WI38 (cell line): ENCODE data around the gene HIPK2.

ENCODE experiments used
- H3K4me3 ChIP-seq: 2 replicates; pipeline ENCODE4 v1.5.1; 2011; ENCODE audit warnings: low read depth, mild to moderate bottlenecking, control low read depth, low read length
- TF ChIP-seq, protein P1 (sequence below): IDR thresholded peaks from 2 replicates; pipeline ENCODE4 v1.5.1; 2012; ENCODE audit warnings: low read depth, mild to moderate bottlenecking, control low read depth, low read length

Gene HIPK2

DNA sequence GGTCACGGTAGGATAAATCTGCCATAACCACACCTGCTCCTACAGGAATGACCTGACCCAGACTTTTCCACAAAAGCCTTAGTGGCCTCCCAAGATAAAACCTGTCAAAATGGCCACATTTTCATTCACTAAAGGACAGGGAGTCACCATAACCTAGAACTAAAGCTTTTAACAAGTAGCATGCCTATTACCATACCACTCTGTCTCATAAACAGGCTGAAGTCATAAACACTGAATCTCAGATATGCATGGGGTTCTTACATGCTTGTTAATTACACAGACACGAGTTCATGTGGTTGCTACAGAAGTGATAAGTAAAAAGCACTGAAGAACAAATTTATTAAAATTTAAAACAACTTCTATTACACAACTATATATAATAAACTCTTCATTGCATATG is 56.0 kb downstream of the HIPK2 start:
- H3K4me3 ChIP-seq: no peak overlapping the region
- TF ChIP-seq, protein P1, sequence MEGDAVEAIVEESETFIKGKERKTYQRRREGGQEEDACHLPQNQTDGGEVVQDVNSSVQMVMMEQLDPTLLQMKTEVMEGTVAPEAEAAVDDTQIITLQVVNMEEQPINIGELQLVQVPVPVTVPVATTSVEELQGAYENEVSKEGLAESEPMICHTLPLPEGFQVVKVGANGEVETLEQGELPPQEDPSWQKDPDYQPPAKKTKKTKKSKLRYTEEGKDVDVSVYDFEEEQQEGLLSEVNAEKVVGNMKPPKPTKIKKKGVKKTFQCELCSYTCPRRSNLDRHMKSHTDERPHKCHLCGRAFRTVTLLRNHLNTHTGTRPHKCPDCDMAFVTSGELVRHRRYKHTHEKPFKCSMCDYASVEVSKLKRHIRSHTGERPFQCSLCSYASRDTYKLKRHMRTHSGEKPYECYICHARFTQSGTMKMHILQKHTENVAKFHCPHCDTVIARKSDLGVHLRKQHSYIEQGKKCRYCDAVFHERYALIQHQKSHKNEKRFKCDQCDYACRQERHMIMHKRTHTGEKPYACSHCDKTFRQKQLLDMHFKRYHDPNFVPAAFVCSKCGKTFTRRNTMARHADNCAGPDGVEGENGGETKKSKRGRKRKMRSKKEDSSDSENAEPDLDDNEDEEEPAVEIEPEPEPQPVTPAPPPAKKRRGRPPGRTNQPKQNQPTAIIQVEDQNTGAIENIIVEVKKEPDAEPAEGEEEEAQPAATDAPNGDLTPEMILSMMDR: no peak

DNA sequence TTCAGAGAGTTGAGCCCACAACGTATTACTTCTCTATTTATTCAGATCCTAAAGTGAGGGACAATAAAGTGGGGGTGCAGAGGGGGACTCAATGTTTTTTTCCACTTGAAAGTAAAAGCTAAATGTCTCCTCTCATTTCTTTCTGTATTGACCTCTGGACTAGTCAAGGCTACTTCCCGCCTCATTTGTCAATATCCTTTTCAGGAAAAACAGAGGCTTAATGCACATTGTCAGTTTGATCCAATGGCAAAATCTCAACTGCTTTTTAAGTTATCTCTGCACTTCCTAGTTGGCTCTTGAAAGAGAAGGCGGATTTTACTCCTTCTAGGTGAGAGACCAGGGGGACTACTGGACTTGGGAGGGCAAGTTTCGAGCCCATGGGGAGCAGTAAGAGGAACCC is 56.4 kb downstream of the HIPK2 start:
- TF ChIP-seq, protein P1: no peak
- H3K4me3 ChIP-seq: no peak overlapping the region

DNA sequence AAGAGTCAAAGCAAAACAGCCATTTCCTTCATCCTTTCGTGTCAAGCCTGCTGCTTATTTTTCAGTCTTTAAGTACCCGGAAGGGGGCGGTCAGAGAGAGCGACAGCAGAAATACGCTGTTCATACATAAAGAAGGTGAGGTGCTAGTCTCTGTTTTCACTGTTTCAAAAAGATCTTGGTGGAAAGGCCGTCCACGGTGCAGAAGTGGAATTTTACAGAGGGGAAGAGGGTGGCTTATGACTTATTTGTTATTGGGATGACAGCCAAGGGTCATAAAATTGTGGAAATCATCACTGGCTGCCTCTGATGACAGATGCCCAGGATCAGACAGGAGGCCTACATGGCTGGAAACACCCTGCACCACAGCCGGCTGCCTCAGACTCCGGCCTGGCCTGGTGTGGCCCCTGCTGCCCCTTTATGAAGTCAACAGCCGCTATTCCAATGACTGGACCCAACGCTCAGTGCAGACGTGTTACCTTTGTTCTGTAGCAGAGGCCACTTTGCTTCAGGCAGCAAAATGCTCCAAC is 57.0 kb downstream of the HIPK2 start:
- TF ChIP-seq, protein P1: no peak
- no peak overlapping the region for H3K4me3 ChIP-seq

DNA sequence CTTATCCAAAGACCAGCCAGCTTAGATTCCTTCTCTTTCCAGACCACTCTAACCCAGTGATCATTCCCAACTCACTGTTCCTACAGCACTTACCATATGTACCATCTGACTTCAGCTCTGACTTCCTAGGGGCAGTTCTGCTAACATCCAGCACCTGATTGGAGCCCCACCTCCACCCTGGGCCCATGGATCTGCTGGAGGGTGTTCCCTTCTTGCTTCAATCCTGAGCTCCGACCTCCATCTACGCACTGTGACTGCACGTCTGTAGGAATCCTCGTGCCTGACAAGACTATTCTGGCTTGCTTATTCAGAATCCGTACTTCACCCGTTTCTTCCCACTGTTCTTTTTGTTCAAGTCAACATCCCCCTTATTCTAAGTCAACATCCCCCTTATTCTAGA is 57.6 kb downstream of the HIPK2 start:
- H3K4me3 ChIP-seq: no peak overlapping the region
- TF ChIP-seq, protein P1: no peak

DNA sequence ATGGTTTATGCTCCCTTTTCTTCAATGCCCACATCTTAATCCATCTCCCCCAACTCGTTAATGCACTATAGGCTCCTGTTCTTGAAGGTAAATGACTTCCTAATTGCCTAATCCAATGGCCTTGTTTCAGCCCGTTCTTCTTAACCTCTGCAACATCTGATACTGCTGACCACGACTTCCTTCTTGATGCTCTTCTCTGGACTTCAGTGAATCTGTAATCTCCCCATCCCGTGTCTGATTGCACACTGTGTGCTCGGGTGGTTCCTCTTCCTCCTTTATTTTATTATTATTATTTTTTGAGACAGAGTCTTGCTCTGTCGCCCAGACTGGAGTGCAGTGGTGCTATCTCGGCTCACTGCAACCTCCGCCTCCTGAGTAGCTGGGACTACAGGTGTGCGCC is 58.9 kb downstream of the HIPK2 start:
- TF ChIP-seq, protein P1: no peak
- no peak overlapping the region for H3K4me3 ChIP-seq

DNA sequence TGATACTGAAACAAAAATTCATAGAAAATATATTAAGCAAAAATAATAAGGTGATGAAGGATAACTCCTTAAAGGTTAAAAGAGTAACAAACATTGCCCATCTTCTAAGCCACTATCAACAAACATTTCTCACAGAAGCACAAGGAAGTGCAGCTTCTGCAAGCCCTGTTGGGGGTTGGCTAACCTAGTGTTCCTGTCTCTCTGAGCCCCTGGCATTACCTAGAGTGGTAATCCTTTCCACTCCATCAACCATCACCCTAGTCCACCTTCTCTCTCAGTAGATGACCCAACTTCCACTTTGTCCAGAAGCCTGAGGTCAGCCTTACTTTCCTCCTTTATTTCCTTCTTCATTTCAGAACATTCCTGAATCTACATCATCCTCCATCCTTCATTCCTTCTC is 59.7 kb downstream of the HIPK2 start:
- TF ChIP-seq, protein P1: no peak
- H3K4me3 ChIP-seq: no peak overlapping the region

DNA sequence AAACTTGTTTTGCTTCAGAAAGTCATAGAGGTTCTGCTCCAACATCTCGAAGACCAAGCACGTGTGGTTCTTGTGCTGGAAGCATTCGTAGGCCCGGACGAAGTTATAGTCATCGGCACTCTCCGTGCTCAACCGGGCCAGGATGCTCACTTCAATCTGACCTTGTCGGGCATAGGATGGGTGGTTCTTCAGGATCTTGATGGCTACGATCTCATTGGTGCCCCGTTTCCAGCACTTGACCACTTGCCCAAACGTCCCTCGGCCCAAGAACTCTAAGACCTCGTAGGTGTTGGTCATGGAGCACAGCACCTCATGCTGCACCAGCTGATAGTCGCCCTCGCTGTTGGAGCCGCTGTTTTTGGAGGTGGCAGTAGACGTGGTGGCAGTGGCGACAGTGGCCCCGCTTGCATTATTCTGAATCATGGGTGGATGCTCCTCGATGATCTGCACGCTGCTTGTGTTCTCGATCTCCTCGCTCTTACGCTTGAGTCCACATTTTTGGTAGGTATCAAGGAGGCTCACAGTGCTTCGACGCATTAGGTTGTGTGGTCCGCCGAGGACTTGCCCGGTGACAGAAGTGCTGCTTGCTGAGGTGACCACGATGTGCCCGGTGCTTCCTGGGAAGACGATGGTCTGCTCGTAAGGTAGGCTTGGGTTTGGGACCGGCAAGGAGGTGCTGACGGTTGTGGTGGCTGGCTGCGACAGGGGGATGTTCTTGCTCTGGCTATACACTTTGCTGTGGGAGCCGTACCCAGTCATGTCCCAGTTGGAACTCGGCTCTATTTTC is 61.4 kb downstream of the HIPK2 start:
- TF ChIP-seq, protein P1: no peak
- H3K4me3 ChIP-seq: no peak overlapping the region
